ENCODE measurements around the gene SMIM44. TPM values are rescaled to one million over a fixed set of nuclear protein-coding genes. Genes with fewer than 3 reads are reported as not detected.

SMIM44 gene
- total and polyA plus RNA-seq, 9 of the 15 experiments (the other 6 are each of a cell fraction or from before 2014, with no cell fraction given) = not detected

GRCh38 chr19:3506384-3507340 is 23.4 kb upstream of the SMIM44 start (continued):
- TF ChIP-seq SAP30 (IDR thresholded peaks at IDR 0.05; ENCODE audit: borderline replicate concordance, insufficient read depth, low read depth, low read length, poor library complexity, severe bottlenecking) = peak; percentile 18
- TF ChIP-seq CHD1 (IDR thresholded peaks at IDR 0.05; ENCODE audit: low read length) = peak; percentile 74
- no peak for TF ChIP-seq MTA2 (IDR thresholded peaks at IDR 0.05; ENCODE audit: low read depth)
- TF ChIP-seq NONO (IDR thresholded peaks at IDR 0.05; ENCODE audit: low read depth in 2 of 2, low read length in 1 of 2) = peak in 1 of 2 experiments; percentile 67; a peak in 1 of 4 replicates
- TF ChIP-seq, protein P1, sequence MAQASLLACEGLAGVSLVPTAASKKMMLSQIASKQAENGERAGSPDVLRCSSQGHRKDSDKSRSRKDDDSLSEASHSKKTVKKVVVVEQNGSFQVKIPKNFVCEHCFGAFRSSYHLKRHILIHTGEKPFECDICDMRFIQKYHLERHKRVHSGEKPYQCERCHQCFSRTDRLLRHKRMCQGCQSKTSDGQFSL (CRISPR knock-in tag; IDR thresholded peaks at IDR 0.05) = peak; percentile 82; the same call in 1 of the 2 replicates
- TF ChIP-seq, protein P1 (tag; IDR thresholded peaks at IDR 0.05) = peak in 1 of 2 experiments; percentile 71; a peak in 1 of 4 replicates
- TF ChIP-seq ZFP36 (IDR thresholded peaks at IDR 0.05; ENCODE audit: low read depth, low read length, partially characterized antibody) = no peak
- TF ChIP-seq HDAC1 (IDR thresholded peaks at IDR 0.05) = no peak
- TF ChIP-seq SIN3B (IDR thresholded peaks at IDR 0.05; ENCODE audit: low read depth) = no peak; the same call in 1 of the 2 replicates
- TF ChIP-seq RB1 (IDR thresholded peaks at IDR 0.05; ENCODE audit: low read depth) = peak; percentile 73; the same call in 1 of the 2 replicates
- TF ChIP-seq ZBTB7A (IDR thresholded peaks at IDR 0.05; ENCODE audit: borderline replicate concordance, control insufficient read depth, low read depth, low read length) = no peak; the same call in 1 of the 2 replicates
- TF ChIP-seq POLR3G (IDR thresholded peaks at IDR 0.05; ENCODE audit: extremely low read depth, insufficient read length, insufficient replicate concordance) = no peak
- TF ChIP-seq TCF7L2 (IDR thresholded peaks at IDR 0.05; ENCODE audit: low read depth, low read length) = no peak
- TF ChIP-seq SNRNP70 (optimal IDR thresholded peaks at IDR 0.05; ENCODE audit: low read depth, low read length) = no peak
- TF ChIP-seq, protein P2, sequence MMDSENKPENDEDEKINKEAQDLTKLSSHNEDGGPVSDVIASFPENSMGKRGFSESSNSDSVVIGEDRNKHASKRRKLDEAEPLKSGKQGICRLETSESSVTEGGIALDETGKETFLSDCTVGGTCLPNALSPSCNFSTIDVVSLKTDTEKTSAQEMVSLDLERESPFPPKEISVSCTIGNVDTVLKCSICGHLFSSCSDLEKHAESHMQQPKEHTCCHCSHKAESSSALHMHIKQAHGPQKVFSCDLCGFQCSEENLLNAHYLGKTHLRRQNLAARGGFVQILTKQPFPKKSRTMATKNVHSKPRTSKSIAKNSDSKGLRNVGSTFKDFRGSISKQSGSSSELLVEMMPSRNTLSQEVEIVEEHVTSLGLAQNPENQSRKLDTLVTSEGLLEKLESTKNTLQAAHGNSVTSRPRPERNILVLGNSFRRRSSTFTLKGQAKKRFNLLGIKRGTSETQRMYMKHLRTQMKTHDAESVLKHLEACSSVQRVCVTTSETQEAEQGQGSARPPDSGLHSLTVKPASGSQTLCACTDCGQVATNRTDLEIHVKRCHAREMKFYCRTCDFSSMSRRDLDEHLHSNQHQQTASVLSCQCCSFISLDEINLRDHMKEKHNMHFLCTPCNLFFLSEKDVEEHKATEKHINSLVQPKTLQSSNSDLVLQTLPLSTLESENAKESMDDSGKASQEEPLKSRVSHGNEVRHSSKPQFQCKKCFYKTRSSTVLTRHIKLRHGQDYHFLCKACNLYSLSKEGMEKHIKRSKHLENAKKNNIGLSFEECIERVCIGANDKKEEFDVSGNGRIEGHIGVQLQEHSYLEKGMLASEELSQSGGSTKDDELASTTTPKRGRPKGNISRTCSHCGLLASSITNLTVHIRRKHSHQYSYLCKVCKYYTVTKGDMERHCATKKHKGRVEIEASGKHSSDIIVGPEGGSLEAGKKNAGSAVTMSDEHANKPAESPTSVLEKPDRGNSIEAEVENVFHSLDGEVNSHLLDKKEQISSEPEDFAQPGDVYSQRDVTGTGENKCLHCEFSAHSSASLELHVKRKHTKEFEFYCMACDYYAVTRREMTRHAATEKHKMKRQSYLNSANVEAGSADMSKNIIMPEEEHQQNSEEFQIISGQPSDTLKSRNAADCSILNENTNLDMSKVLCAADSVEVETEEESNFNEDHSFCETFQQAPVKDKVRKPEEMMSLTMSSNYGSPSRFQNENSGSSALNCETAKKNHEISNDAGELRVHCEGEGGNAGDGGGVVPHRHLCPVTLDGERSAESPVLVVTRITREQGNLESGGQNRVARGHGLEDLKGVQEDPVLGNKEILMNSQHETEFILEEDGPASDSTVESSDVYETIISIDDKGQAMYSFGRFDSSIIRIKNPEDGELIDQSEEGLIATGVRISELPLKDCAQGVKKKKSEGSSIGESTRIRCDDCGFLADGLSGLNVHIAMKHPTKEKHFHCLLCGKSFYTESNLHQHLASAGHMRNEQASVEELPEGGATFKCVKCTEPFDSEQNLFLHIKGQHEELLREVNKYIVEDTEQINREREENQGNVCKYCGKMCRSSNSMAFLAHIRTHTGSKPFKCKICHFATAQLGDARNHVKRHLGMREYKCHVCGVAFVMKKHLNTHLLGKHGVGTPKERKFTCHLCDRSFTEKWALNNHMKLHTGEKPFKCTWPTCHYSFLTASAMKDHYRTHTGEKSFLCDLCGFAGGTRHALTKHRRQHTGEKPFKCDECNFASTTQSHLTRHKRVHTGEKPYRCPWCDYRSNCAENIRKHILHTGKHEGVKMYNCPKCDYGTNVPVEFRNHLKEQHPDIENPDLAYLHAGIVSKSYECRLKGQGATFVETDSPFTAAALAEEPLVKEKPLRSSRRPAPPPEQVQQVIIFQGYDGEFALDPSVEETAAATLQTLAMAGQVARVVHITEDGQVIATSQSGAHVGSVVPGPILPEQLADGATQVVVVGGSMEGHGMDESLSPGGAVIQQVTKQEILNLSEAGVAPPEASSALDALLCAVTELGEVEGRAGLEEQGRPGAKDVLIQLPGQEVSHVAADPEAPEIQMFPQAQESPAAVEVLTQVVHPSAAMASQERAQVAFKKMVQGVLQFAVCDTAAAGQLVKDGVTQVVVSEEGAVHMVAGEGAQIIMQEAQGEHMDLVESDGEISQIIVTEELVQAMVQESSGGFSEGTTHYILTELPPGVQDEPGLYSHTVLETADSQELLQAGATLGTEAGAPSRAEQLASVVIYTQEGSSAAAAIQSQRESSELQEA (IDR thresholded peaks at IDR 0.05; ENCODE audit: low read depth) = no peak
- no peak for TF ChIP-seq TAF7 (tag; IDR thresholded peaks at IDR 0.05)

All from K562 (cell line).